Measurements from ENCODE around the gene PRPF6. TPM values are rescaled to one million over a fixed set of nuclear protein-coding genes. Genes with fewer than 3 reads are reported as not detected.

The PRPF6 gene
- total and polyA plus RNA-seq, 2 of the 13 experiments (the other 11 are each of a cell fraction or from before 2014, with no cell fraction given): 63.7 to 101 TPM

DNA sequence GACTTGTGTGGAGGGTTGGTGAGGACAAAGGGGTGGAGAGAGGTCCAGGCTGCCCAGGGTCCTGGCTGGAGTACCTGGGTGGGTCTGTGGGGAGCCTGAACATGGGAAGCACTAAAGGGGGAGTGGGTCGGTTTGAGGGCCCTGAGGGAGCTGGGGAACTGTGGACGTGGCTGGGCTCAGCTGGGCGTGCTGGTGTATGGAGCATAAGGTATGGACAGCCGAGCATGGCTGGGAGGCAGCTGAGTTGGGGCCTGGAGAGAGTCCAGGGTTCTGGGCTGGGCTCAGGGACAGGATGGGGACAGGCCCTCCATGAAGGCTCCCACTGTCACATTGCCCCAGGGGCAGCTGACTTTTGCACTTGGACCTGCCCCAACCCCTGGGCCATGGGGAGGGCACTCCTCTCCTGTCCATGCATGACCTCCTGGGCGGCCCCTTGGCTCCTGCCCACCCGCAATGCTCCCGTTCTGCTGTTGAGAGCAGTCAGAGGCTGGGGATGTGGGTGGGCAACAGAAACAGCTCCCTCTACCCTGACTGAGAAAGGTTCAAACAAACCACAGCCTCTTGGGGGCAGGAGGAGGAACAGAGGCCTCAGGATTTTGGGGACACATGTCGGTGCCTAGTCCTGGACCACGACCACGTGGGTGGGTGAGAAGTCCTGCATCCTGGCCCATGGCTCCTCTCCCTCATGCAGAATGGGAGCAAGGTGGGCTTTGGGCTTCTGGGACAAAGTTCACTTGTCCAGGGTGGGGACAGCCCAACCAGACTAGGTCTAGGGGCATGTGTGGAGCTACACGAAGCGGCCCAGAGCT, 59.5 kb downstream of the PRPF6 start (continued):
- TF ChIP-seq GLI4 (CRISPR knock-in tag; IDR thresholded peaks at IDR 0.05; ENCODE audit: borderline replicate concordance) (no peak), ZNF142 (CRISPR knock-in tag; IDR thresholded peaks at IDR 0.05) (no peak; the same call in 1 of the 2 replicates), HOXA7 (CRISPR knock-in tag; IDR thresholded peaks at IDR 0.05) (no peak), ZMYM2 (CRISPR knock-in tag; IDR thresholded peaks at IDR 0.05) (peak; percentile 23; the same call in 1 of the 2 replicates), ZSCAN20 (CRISPR knock-in tag; IDR thresholded peaks at IDR 0.05; ENCODE audit: borderline replicate concordance) (no peak), ONECUT2 (CRISPR knock-in tag; IDR thresholded peaks at IDR 0.05) (no peak), TARDBP (CRISPR knock-in tag; IDR thresholded peaks at IDR 0.05) (no peak; the same call in 1 of the 2 replicates), ZNF274 (CRISPR knock-in tag; IDR thresholded peaks at IDR 0.05) (no peak), RBFOX2 (IDR thresholded peaks at IDR 0.05; ENCODE audit: low read depth, low read length) (peak; percentile 61), ZNF572 (CRISPR knock-in tag; IDR thresholded peaks at IDR 0.05) (no peak; the same call in 1 of the 2 replicates), GABPA (IDR thresholded peaks at IDR 0.05; ENCODE audit: low read depth, low read length) (no peak), GABPA (CRISPR knock-in tag; IDR thresholded peaks at IDR 0.05; ENCODE audit: low read depth) (no peak), BRD4 (CRISPR knock-in tag; IDR thresholded peaks at IDR 0.05) (no peak), ZNF10 (CRISPR knock-in tag; IDR thresholded peaks at IDR 0.05; ENCODE audit: borderline replicate concordance, low read depth) (no peak), CBX1 (IDR thresholded peaks at IDR 0.05; ENCODE audit: low read depth) (no peak), NFE2 (CRISPR knock-in tag; IDR thresholded peaks at IDR 0.05) (no peak)
- TF ChIP-seq, protein P1, sequence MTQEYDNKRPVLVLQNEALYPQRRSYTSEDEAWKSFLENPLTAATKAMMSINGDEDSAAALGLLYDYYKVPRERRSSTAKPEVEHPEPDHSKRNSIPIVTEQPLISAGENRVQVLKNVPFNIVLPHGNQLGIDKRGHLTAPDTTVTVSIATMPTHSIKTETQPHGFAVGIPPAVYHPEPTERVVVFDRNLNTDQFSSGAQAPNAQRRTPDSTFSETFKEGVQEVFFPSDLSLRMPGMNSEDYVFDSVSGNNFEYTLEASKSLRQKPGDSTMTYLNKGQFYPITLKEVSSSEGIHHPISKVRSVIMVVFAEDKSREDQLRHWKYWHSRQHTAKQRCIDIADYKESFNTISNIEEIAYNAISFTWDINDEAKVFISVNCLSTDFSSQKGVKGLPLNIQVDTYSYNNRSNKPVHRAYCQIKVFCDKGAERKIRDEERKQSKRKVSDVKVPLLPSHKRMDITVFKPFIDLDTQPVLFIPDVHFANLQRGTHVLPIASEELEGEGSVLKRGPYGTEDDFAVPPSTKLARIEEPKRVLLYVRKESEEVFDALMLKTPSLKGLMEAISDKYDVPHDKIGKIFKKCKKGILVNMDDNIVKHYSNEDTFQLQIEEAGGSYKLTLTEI (CRISPR knock-in tag; conservative IDR thresholded peaks at IDR 0.05): no peak
- TF ChIP-seq, protein P2, sequence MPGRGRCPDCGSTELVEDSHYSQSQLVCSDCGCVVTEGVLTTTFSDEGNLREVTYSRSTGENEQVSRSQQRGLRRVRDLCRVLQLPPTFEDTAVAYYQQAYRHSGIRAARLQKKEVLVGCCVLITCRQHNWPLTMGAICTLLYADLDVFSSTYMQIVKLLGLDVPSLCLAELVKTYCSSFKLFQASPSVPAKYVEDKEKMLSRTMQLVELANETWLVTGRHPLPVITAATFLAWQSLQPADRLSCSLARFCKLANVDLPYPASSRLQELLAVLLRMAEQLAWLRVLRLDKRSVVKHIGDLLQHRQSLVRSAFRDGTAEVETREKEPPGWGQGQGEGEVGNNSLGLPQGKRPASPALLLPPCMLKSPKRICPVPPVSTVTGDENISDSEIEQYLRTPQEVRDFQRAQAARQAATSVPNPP (CRISPR knock-in tag; IDR thresholded peaks at IDR 0.05): no peak
- TF ChIP-seq, protein P3, sequence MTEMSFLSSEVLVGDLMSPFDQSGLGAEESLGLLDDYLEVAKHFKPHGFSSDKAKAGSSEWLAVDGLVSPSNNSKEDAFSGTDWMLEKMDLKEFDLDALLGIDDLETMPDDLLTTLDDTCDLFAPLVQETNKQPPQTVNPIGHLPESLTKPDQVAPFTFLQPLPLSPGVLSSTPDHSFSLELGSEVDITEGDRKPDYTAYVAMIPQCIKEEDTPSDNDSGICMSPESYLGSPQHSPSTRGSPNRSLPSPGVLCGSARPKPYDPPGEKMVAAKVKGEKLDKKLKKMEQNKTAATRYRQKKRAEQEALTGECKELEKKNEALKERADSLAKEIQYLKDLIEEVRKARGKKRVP (CRISPR knock-in tag; IDR thresholded peaks at IDR 0.05): no peak

Measured in HepG2 (cell line).